Upper lobe of right lung (tissue), 1 donor: ENCODE results near the gene PRR11. TPM values are rescaled to one million over a fixed set of nuclear protein-coding genes. Genes with fewer than 3 reads are reported as not detected.

ENCODE experiments used
- ATAC-seq: fragments of 200-7000 bp; cut with Tn5 transposase; one replicate; pipeline ENCODE4 v1.9.1; 2020; ENCODE audit warnings: mild to moderate bottlenecking, moderate library complexity
- DNase-seq: peaks from one replicate; pipeline ENCODE4 v3.0.0-alpha.2; 2020
- H3K27ac ChIP-seq: fragments of 200-600 bp; one replicate; pipeline ENCODE4 v1.8.0; 2022
- H3K27me3 ChIP-seq: fragments of 200-600 bp; one replicate; pipeline ENCODE4 v1.8.0; 2022; ENCODE audit warnings: mild to moderate bottlenecking
- H3K36me3 ChIP-seq: fragments of 200-600 bp; one replicate; pipeline ENCODE4 v1.8.0; 2022
- H3K4me1 ChIP-seq: fragments of 200-600 bp; one replicate; pipeline ENCODE4 v1.8.0; 2022
- H3K4me3 ChIP-seq: fragments of 200-600 bp; one replicate; pipeline ENCODE4 v1.8.0; 2022; ENCODE audit warnings: mild to moderate bottlenecking
- H3K9me3 ChIP-seq: fragments of 200-600 bp; one replicate; pipeline ENCODE4 v1.8.0; 2022
- intact Hi-C: fragments of 100-400 bp; cut with DNase I; formaldehyde crosslinking; loops from one replicate; pipeline ENCODE4 v1.11.0; 2022
- total RNA-seq: library from RNA; stranded (reverse); fragmentation: NEBNext Ultra II Directional; extraction: Animal tissue kit (Norgen Biotek cat#: 25700); gene quantifications from one replicate; pipeline ENCODE4 v1.2.1, GENCODE V29; 2021
- TF ChIP-seq, protein P1 (sequence below): fragments of 200-600 bp; IDR thresholded peaks from one replicate; pipeline ENCODE4 v1.8.0; 2022; ENCODE audit warnings: antibody characterized with exemption
- donor health status: DM: no; HTN: yes; CAD: no; lungs with severe emphysema.

The PRR11 gene
- total RNA-seq, 1 donor from 2014 or later: 2.4 TPM

DNA sequence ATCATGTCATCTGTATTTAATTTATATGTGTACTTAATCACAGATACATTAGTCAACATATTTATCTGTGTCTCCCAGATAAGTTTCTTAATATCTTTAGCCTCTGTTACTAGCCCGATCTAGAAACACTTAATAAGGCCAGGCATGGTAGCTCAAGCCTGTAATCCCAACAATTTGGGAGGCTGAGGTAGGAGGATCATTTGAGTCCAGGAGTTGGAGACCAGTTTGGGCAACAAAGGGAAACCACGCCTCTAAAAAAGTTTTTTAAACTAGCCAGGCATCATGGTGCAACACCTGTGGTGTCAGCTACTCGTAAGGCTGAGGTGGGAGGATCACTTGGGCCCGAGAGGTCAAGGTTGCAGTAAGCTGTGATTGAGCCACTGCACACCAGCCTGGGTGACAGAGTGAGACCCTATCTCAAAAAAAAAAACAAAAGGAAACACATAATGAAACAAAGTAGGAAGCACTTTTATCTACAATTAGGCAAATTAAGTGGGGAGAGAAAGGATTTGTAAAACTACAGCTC lies 9.9 kb upstream of the PRR11 start:
- ATAC-seq (no peak), DNase-seq (no peak)
- H3K9me3 ChIP-seq: no peaks in the 10 kb centered on the region
- H3K36me3 ChIP-seq: no peaks in the 10 kb centered on the region
- no peak overlapping the region for H3K27ac ChIP-seq
- no peaks in the 10 kb centered on the region for H3K4me1 ChIP-seq
- H3K4me3 ChIP-seq: no peak overlapping the region
- no peaks in the 10 kb centered on the region for H3K27me3 ChIP-seq
- intact Hi-C loops: no loop called here
- TF ChIP-seq, protein P1, sequence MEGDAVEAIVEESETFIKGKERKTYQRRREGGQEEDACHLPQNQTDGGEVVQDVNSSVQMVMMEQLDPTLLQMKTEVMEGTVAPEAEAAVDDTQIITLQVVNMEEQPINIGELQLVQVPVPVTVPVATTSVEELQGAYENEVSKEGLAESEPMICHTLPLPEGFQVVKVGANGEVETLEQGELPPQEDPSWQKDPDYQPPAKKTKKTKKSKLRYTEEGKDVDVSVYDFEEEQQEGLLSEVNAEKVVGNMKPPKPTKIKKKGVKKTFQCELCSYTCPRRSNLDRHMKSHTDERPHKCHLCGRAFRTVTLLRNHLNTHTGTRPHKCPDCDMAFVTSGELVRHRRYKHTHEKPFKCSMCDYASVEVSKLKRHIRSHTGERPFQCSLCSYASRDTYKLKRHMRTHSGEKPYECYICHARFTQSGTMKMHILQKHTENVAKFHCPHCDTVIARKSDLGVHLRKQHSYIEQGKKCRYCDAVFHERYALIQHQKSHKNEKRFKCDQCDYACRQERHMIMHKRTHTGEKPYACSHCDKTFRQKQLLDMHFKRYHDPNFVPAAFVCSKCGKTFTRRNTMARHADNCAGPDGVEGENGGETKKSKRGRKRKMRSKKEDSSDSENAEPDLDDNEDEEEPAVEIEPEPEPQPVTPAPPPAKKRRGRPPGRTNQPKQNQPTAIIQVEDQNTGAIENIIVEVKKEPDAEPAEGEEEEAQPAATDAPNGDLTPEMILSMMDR: no peak

DNA sequence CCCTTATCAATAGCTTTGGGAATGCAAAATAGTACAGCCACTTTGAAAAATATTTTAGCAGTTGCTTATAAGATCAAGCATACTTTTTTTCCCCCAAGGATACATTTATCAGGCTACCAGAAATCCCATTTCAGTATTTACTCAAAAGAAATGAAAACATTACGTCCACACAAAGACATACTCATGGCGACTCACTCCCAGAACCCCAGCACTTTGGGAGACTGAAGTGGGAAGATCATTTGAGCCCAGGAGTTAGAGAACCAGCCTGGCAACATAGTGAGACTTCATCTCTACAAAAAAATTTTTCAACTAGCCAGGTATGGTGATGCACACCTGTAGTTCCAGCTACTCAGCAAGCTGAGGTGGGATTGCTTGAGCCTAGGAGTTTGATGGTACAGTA lies 6.5 kb upstream of the PRR11 start:
- Histone ChIP-seq H3K4me1 (no peaks in the 10 kb centered on the region), H3K27ac (no peak overlapping the region), H3K27me3 (no peaks in the 10 kb centered on the region), H3K9me3 (no peaks in the 10 kb centered on the region), H3K4me3 (no peak overlapping the region), H3K36me3 (no peaks in the 10 kb centered on the region)
- ATAC-seq (no peak), DNase-seq (no peak)
- intact Hi-C loops: no loop called here
- TF ChIP-seq, protein P1: no peak

DNA sequence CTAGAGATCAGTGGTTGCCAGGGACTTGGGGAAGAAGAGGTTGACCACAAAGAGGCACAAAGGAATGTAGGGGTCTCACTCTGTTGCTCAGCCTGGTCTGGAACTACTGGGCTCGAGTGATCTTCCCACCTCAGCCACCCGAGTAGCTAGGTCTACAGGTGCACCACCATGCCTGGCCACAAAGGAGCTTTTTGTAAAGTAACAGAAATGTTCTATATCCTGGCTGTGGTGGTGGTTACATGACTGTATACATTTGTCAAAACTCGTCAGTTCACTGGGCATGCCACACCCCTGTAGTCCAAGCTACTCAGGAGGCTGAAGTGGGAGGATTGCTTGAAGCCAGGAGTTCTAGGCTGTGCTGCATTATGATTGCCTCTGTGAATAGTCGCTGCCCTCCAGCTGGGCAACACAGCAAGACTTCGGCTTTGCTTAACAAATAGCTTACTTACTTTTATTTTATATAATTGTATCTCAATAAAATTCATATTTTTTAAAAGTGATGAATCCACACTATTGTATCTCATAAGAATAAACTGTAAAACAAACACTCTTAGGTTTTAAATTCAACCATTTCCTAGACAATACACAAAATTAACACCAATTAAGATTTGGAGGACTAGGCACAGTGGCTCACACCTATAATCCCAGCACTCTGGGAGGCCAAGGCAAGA lies 5.6 kb upstream of the PRR11 start:
- no peak overlapping the region for H3K4me3 ChIP-seq
- TF ChIP-seq, protein P1: no peak
- intact Hi-C loops: no loop called here
- DNase-seq: no peak
- H3K36me3 ChIP-seq: no peaks in the 10 kb centered on the region
- H3K27ac ChIP-seq: no peak overlapping the region
- no peaks in the 10 kb centered on the region for H3K4me1 ChIP-seq
- H3K27me3 ChIP-seq: no peaks in the 10 kb centered on the region
- ATAC-seq: no peak
- H3K9me3 ChIP-seq: no peaks in the 10 kb centered on the region

DNA sequence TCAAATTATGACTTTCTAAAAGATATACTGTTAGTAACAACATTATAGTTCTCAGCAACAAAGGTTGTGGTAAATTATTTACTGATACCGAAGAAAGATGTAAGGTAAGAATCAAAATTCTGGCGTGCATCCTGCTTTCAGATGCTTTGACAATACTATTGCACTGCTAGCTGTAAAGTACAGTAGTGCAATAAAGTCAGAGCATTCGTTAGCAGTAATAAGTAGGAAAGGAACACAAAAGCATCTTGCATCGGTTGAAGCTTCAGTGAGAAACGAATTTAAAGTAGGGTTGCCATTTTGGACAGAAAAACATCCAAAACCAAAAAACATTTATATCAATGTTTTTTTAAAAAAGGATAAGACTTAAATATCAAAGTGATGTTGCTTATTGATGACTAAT lies 4.5 kb upstream of the PRR11 start:
- H3K4me3 ChIP-seq: no peak overlapping the region
- TF ChIP-seq, protein P1: no peak
- H3K27ac ChIP-seq: no peak overlapping the region
- no peaks in the 10 kb centered on the region for H3K36me3 ChIP-seq
- H3K4me1 ChIP-seq: peaks cover 3% of the 10 kb centered on the region
- DNase-seq: no peak
- H3K9me3 ChIP-seq: no peaks in the 10 kb centered on the region
- no peak for ATAC-seq
- H3K27me3 ChIP-seq: no peaks in the 10 kb centered on the region
- intact Hi-C loops: no loop called here

DNA sequence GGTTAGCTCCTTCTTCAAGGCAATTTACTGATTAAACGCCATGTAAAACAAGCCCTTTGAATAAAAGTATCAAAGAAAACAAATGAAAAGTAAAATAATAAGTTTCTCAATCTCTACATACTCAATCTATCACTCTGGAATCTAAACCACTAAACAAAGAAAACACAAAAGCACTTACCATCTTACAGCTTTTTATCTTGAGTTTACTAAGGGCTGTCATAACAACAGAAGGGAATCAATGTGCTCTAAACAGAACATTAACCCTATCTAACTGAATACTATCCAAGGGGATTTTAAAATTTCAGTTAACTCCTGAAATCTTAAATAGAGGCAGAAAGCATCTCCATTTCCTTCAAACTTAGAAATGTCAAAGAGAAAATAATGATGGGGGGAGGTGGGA lies 4.0 kb upstream of the PRR11 start:
- TF ChIP-seq, protein P1: no peak
- no peak overlapping the region for H3K27ac ChIP-seq
- no peak overlapping the region for H3K4me3 ChIP-seq
- no peaks in the 10 kb centered on the region for H3K36me3 ChIP-seq
- DNase-seq: no peak
- intact Hi-C loops: no loop called here
- no peaks in the 10 kb centered on the region for H3K9me3 ChIP-seq
- H3K4me1 ChIP-seq: peaks cover 5% of the 10 kb centered on the region
- no peaks in the 10 kb centered on the region for H3K27me3 ChIP-seq
- no peak for ATAC-seq
